Fibroblast of skin of left quadriceps (primary cell): ENCODE measurements around the gene TEX44.

Experiments
- DNase-seq, 2 experiments: peaks; one replicate each; pipeline ENCODE4 v3.0.0-alpha.2; 2013; ENCODE audit warnings: low read depth in 2 of 2

TEX44 gene

DNA sequence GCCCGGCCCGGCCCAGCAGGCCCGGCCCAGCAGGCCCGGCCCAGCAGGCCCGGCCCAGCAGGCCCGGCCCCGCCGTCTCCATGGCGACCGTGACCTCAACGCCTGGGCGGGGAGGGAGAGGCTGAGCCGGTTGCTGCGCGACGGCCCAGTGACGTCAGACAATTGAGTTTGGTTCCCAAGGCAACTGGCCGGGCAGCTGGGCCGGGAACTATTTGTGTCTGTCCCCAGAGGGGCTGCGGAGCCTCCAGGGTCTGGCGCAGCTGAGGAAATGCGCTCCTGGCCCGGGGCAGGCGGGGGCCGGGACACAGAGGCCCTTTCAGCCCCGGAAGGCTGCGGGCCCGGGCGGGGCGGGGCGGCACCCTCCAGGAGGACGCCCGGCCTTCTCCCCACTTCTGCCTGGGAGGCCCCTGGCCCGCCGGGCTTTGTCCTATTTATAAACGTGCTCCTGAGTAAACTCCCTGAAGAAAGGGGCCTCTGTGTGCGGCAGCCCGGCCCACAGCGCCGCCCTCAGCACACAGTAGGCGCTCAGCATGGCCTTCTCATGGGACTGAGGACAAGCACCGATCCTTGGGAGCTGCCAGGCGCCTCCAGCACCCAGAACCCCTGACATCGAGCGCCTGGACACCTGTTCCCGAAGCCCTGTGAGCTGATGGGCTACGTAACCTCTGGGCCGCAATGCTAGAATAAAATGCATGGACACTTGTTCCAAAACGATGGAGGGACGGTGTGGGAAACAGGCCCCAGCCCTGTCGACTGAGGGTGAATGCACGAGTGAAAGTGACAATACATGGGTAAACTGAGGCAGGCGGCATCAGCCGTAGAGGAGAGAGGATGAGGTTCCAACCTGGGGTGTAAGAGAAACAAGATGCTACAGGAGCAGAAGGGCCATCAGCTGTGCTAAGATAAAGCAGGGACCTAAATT lies 12.3 kb downstream of the TEX44 start:
- DNase-seq = peak; percentile 87 to 89

DNA sequence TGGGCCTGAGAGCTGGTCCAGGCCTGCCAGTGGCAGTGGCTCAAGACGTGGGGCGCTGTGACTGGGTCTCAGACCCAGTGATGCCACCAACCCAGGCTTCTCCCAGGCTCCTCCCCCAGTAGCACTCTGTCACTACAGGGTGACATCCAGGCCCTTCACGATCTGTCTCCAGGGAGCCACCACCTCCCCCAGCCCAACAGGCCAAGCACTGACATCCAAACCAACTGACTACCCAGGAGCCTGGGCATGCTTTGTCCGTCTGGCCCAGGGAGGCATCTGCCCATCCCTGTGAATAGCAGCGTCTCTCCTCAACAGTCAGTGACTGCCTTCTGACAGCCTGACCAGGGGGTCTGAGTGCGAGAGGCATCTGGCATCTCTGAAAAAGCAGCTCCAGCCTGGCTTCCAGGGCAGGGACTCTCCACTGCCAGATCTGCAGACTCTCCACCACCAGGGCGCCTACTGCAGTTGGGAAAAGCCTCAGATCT lies 13.0 kb downstream of the TEX44 start:
- no peak for DNase-seq

DNA sequence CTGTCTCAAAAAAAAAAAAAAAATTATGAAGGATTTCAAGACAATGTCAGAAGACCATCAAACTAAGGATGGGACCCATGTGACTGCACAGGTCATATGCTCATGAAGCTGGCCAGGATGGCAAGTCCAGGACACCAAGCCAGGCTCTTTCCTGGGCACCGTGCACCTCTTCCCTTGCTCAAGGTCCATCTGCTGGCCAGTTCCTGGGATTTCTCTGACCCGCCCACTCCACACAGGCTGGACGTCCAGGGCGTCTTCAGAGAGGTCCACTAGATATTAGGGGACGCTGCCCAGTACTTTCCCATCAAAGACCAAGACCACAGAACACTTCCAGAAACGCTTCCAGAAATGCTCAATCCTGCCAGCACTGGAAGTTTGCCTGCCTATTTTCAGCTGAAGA lies 14.3 kb downstream of the TEX44 start:
- DNase-seq = no peak

DNA sequence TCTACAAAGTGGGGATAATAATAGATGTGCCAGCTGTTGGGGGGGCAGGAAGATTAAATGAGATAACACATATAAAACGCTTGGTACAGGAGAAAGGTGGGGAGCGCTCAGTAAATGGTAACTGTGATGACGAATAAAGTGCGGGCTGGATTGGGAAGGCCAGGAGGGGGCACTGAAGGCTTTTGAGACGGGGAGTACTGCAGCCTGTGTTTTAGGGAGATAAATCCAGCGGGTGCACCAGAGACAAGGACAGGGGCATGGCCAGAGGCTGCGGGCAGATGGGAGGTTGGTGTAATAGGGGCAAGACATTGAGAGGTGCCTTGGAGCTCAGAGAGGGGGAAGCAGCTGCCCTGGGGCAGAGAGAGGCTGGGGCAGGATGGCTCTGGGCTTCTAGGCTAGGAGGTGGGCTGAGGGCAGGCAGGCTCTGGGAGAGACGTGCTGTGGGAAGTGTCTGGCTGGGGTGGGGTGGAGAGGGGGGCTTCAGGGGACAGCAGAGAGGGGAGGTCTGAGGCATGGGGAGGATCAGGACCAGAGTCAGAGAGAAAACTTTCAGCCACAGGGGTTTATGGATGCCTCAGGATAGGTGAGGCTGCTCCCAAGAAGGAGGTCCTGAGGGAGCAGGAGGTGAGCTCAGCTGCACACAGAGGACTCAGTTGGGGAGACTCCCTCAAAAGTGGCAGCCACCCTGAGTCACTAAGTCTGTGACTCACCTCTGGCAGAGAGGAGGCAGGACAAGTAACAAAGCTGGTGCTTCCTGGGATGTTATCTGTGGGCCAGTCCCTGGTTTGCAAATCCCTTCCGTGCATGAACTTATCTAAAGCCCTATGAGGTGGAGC lies 18.8 kb downstream of the TEX44 start:
- no peak for DNase-seq

DNA sequence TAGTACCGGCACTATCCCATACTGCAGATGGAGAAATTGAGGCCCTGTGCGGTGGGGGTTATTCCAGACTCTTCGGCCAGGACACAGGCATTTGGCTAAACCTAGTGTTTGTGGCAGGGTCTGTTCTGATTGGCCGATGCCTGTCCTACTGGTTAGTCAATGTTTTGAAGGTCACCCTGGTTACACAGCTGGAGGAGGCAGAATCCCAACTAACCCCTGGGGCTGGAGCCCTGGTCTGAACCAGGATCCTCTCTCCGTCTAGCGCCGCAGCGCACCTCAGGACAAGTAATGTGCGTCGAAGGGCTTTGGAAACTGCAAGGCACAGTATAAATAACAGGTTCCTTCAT lies 19.4 kb downstream of the TEX44 start:
- no peak for DNase-seq

DNA sequence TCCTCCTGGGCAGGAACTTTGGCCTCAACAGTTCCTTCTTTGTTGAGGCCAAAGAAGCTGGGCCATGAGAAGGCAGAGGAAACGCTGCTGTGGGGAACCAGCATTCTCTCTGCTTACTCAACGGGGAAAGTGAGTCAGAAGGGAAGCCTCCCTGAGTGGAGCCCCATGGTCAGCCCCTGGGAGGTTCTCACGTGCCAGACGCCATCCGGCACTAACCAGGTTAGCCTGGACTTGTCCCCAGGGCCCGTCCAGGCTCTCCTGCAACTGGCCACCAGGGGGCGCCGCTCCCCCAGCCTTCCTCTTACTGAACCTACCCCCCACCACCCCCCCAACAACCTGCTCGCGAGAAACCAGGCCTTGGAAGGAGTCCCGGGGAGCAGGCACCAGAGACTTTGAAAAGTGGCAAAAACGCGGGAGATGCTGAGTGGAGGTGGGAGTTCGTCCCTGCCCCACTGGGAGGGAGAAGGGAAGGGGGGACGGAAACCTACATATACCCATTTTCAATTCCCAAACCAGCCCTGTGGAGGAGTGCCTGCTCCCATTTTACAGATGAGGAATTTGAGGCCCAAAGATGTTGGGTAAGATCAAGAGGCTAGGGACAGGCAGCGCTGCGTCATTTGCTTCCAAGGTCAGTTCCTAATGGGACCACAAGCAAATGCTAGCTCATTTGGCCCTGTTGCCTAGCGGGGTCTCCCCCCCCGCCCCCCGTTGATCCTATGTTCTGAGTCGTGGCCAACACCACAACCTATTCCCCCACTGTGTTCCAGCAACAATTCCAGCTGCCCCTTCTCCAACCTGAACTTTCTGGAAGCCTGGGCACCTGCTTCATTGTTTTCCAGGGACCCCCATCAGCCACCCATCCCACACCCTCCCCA lies 20.0 kb downstream of the TEX44 start:
- peak; percentile 67 to 69 for DNase-seq

DNA sequence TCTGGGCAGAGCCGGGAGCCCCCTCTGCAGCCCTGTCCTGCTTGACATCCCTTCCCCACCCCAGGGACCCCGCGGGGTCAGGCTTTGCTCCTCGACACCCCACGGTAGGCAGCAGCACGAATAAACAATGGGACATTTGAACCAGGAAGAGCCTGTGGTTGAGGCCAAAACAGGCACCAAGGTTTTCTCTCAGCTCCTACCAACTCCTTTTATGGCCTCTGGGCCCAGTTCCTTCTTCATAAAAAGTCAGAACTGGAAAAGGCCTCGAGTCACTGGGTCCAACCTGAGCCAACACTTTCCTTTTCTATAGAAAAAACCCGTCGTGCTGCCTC lies 20.6 kb downstream of the TEX44 start:
- no peak for DNase-seq

DNA sequence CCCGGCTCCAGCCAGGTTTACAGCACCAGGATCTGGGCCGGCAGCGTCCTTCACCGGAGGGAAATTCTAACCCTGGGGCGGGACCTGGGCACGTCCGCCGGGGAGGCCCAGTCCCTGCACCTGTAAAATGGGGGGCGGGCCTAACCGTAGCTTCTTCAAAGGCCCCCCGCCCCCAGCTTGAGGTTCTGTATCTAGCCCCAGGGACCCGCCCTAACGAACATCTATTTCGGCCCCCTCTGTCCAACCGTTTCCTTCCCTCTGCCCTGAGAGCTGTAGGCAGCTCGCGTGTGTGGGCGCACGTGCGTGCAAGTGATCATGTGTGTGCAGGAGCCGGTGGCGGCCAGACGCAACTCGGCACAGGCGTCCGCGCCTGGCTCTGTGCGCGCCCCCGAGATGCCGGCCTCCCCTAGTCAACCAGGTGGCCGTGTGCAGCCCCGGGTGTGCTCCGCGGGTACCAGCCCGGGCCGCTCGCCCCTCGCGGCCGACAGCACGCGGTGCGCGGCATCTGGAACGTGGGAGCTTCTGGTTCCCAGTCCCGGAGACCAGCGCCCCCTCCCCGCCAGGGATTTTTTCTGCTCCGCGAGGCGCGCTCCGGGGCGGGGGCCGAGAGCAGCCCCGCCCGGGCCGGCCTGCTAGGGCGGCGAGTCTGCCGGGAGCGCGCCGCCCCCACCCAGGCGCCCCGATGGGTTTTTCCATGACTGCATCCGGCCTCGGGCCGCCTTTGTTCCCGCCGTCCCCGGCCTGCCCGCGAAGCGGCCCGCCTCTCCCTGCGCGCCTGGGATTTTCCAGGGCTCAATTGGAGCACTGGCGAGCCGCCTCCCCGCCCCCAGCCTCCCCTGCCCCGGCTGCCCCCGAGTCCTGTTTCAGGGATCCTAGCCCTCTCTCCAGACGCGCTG lies 21.2 kb downstream of the TEX44 start:
- DNase-seq = peak; percentile 37 to 40

DNA sequence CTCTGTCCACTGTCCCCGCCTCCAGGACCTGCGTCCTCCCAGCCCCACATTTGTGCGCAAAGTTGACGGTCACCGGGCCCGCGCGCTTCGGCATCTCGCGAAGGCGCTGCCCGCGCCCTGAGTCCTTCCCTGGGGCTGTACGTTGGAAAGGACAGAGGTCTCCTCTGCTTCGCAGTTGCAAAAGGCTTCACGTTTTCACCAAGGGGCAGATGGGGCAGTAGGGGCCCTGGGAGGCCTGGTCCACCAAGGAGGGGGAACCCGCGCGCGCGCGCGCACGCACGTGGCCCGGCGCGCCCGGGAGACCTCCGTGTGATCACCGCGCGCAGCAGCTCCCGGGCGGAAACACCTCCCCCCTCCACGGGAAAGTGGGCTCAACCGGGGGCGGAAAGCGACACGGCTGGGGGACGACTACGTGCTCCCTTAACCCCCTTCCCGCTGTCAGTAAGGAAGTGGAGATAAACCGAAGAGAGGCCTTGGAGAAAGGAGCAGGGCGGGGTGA lies 21.9 kb downstream of the TEX44 start:
- no peak for DNase-seq

DNA sequence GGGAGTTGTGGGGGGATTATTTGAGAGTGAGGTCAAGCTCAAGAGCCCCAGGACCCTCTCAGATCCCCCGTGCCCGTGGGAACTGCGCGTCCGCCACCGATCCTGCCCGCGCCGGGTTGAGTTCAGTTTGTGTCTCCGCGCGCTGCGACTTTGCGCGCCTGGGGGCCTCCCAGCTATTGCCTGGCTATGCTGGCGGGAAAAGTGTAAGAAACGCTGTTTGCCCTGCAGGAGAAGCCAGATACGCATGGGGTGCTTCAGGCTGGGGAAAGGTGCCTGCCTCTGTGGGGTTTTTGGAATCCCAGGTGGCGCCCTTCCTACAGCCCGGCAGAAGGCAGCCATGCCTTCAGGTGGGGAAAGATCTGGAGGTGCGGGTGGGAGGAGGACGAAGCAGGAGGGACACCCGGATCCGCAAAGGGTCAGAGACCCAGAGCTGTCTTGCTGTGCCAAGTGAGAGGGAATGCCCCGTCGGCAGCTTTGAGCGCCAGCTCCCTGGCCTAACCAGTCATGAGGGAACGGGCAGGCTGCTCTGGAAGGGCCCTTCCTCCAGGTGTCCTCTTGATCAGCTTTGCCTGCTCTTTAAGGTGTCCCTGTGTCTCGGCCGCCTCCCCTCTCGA lies 22.5 kb downstream of the TEX44 start:
- DNase-seq = no peak

DNA sequence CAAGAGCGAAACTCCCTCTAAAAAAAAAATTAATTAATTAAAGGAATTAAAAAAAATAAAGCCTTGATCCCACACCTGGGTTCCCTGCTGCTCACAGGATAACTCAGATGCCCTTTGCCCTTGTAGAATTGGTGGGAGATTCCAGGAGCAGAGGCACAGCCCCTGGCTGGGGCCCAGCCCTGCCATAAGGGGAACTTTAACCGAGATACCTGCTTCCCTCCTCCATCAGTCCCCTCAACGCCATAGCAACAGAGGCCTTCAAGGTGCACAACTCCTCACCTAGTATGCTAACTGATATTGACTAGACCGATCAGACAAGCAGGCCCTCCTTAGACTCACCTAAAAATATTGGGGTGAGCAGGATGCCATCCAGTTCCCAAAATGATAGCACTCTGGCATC lies 23.6 kb downstream of the TEX44 start:
- DNase-seq = no peak

DNA sequence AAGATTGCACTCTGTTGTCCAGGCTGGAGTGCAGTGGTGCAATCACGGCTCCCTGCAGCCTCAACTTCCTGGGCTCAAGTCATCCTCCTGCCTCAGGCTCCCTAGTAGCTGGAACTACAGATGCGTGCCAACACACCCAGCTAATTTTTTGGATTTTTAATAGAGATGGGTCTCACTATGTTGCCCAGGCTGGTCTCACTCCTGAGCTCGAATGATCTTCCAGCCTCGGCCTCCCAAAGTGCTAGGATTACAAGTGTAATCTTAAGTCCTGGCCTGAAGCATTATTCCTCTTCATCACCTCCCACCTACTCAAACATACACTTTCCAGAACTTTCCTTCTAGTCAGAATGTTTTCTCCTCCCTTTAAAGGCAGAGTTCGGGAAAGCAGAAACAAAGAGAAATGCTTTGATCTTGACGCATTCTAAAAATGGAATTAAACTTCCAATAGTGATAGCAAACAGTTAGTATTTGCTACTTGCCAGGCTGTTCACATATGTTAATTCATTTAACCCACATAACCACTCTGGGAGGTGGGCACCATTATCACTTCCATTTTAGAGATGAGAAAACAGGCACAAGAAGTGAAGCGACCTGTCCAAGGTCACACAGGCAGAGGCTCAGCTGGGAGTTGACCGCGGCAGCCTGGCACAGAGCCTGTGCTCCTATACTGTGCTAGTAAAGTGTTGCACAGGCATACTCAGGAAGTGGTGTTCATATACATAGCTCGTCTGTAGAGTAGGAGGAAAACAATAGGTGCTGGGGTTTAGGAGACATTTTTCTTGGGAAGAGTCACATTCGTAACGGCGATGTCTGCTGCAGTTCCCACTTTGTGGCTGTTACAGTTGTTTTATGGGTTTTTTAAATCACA lies 24.6 kb downstream of the TEX44 start:
- DNase-seq = no peak

DNA sequence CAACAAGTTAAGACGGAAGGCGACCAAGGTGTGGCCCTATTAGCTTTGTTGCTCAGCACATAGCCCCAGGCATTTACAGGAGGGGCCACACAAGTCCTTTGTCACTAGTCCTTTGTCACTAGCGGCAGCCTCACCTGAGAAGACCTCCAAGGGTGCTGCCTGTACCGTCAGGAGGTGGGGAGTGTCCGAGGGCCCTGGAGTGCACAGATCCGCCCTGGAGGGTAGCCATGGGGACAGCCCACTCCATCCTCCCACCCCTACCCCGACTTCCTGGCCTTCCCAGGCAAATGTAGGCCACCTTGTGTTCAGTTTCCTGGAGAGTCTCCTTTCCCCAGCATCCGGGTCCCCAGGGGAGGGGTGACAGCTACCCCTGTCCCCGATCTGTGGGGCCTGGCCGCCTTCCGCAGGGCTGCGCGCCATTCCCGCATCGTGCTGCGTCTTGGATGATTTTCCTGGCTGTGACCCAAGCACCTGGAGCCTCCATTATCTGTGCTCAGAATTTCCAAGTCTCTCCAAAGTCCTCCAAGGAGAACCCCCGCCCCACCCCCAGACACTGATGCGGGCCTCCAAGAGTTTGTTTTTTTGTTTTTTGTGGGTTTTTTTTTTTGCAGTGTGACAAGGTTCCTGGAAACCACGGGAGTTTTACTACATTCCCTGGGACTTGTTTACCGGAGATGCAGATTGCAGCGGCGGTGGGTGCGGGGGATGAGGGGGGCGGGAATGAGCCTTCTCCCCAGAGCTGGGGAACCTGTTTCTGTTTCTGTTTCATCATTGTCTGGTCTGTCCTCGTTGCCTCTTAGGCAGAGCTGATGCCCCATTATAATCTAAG lies 28.6 kb downstream of the TEX44 start:
- no peak for DNase-seq

DNA sequence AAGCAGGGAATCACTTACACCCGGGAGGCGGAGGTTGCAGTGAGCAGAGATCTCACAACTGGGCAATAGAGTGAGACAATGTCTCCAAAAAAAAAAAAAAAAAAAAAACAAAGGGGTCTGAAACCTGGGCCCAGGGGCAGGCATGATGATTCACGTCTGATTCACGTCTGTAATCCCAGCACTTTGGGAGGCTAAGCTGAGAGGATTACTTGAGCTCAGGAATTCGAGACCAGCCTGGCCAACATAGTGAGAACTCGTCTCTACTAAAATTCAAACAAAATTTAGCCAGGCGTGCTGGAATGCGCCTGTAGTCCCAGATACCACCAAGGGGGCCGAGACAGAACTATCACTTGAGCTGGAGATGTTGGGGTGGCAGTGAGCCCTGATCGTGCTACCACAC lies 30.3 kb downstream of the TEX44 start:
- no peak for DNase-seq

DNA sequence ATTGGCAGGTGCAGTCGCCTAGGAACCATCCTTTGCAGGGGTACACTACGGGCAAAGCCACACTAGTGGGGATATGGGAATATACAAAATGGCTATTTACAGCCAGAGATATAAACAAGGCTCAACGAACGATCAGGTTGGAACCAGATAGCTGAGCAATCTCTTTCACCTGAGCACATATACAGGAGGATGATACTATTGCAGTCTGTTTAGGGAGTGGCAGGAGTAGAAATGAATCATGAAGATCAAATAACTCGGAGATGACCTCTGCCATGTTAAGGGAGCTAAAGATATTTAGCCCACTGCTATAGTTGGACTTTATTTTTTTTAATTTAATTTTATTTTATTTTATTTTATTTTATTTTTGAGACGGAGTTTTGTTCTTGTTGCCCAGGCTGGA lies 33.8 kb downstream of the TEX44 start:
- no peak for DNase-seq

DNA sequence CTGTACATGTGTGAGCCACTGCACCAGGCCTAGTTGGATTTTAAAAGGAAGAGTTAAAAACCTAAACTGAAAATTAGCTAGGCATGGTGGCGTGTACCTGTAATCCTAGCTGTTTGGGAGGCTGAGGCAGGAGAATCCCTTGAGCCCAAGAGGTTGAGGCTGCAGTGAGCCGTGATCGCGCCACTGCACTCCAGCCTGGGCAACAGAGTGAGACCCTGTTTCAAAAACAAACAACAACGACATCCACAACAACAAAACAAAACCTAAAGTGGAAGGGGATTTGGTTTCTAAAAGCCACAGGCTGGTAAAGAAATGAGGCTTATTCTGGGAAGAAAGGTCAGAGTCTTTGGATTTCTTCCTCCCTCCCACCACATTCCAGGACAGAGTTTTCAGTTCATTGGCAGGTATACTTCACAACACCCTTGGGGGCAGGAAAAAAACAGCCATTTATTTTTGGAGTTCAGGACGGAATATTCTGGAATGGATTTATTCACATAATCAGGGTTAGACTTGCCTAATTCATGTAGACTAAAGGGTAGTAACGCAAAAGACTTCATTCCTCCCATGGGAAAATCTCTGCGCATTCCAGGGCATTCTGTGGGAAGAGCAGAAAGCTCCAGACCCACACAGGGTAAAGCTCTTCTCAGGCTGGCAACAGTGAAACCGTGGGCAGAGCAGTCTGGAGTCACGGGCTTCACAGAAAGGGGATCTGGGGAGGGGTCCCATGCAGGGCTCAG lies 34.9 kb downstream of the TEX44 start:
- no peak for DNase-seq

DNA sequence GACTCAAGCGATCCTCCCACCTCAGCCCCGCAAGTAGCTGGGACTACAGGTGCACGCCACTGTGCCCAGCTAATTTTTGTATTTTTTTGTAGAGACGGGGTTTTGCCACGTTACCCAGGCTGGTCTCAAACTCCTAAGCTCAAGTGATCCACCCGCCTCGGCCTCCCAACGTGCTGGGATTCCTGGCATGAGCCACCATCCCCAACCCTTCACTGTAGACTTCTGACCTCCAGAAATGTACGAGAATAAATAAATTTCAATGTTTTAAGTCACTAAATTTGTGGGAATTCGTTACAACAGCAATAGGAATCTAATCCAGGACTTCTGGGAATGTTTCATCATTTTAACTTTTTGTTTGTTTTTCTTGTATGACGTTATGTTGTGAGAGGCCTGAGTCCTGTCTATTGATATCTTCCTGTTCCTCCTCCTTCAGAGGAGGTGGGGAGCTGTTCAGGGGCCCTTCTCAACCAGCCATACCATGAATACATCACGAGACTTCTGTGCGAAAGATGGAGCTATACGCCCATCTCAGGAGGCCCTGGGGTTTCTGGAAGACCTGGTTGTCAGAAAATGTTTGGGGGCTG lies 40.0 kb downstream of the TEX44 start:
- peak in 1 of 2 experiments; percentile 37 for DNase-seq
